Kidney (tissue), 14 donors: ENCODE results near the gene RAB6B. TPM values are rescaled to one million over a fixed set of nuclear protein-coding genes. Genes with fewer than 3 reads are reported as not detected.

Experiments
- DNase-seq, 5 donors: peaks; one replicate each; pipeline ENCODE4 v3.0.0-alpha.2; 2013 to 2020
- FAIRE-seq: peaks from 2 replicates; lab custom pipeline; 2012; peaks lifted over from hg19 to GRCh38; lab: Jason Lieb, UNC
- H3K27ac ChIP-seq, 2 donors: one replicate each; pipeline ENCODE4 v1.7.0; 2013; ENCODE audit warnings: low read depth in 2 of 2, low read length in 2 of 2, inconsistent platforms in 1 of 2
- H3K27me3 ChIP-seq: one replicate; pipeline ENCODE4 v1.7.1; 2013; ENCODE audit warnings: low read length, inconsistent platforms; ENCODE audit not compliant: control insufficient read depth, insufficient read depth
- H3K36me3 ChIP-seq, 3 donors: one replicate each; pipeline versions ENCODE4 v1.7.0 to v1.7.1; 2013; ENCODE audit warnings: low read length in 3 of 3, control low read depth in 1 of 3, inconsistent platforms in 1 of 3; ENCODE audit not compliant: insufficient read depth in 3 of 3, control insufficient read depth in 2 of 3
- H3K4me1 ChIP-seq, 3 donors: one replicate each; pipeline versions ENCODE4 v1.7.0 to v1.7.1; 2013; ENCODE audit warnings: low read length in 3 of 3, inconsistent platforms in 1 of 3, low read depth in 1 of 3; ENCODE audit not compliant: control insufficient read depth in 2 of 3, insufficient read depth in 2 of 3
- H3K4me3 ChIP-seq, 3 donors: one replicate each; pipeline versions ENCODE4 v1.7.0 to v1.8.1; 2013; ENCODE audit warnings: low read length in 3 of 3, control low read depth in 1 of 3, inconsistent platforms in 1 of 3
- H3K9ac ChIP-seq, 3 donors: one replicate each; pipeline versions ENCODE4 v1.7.0 to v1.7.1; 2013; ENCODE audit warnings: low read length in 3 of 3, control low read depth in 1 of 3, inconsistent platforms in 1 of 3
- H3K9me3 ChIP-seq, 3 donors: one replicate each; pipeline versions ENCODE4 v1.7.0 to v1.7.1; 2013; ENCODE audit warnings: low read length in 3 of 3, control low read depth in 1 of 3, inconsistent platforms in 1 of 3; ENCODE audit not compliant: control insufficient read depth in 2 of 3, insufficient read depth in 1 of 3
- CTCF ChIP-seq: IDR thresholded peaks from 3 replicates; pipeline ENCODE4 v1.5.1; 2012; ENCODE audit warnings: mild to moderate bottlenecking, moderate library complexity, borderline replicate concordance; ENCODE audit not compliant: insufficient read depth; ENCODE audit errors: extremely low read depth
- intact Hi-C: fragments of 100-400 bp; cut with DNase I; formaldehyde crosslinking; loops from one replicate; pipeline ENCODE4 v1.11.1; 2022
- polyA plus RNA-seq: library from polyadenylated mRNA; stranded (reverse); fragments of 350-450 nt; fragmentation: Illumina TruSeq; extraction: RNeasy Lipid Tissue Mini Kit (QIAGEN cat#74804); gene quantifications from one replicate; pipeline ENCODE4 v1.2.3, GENCODE V29; 2014; ENCODE audit warnings: low read depth, low replicate concordance; ENCODE audit not compliant: insufficient read depth
- total RNA-seq: library from RNA; stranded (reverse); fragmentation: NEBNext Ultra II Directional; extraction: Animal tissue kit (Norgen Biotek cat#: 25700); gene quantifications from one replicate; pipeline ENCODE4 v1.2.1, GENCODE V29; 2021
- donor health status: control.
- donor health status: control.
- donor health status: control.
- donor health status: control.
- donor health status: control.
- donor health status: DM: yes; HTN: yes; CAD: no.
- donor health status: Normal renal cell carcinoma (clear cell type).

Gene RAB6B
- total and polyA plus RNA-seq, 2 donors from 2014 or later: 6.6 to 17.7 TPM

- intact Hi-C loops: no loop called here
- H3K9ac ChIP-seq: no peak overlapping the region
- peaks cover 0 to 2% (median 0%) of the 10 kb centered on the region in 3 donors for H3K4me1 ChIP-seq
- H3K9me3 ChIP-seq: no peaks in the 10 kb centered on the region
- no peak for TF ChIP-seq CTCF
- peak in 2 of 5 donors; percentile 17 to 38 for DNase-seq
- no peaks in the 10 kb centered on the region for H3K27me3 ChIP-seq
- FAIRE-seq: no peak
- H3K4me3 ChIP-seq: no peak overlapping the region
- no peak overlapping the region for H3K27ac ChIP-seq
- H3K36me3 ChIP-seq: no peaks in the 10 kb centered on the region
These were observed 24.9 kb downstream of the RAB6B start for GRCh38 chr3:133870822-133871221.

- no peak overlapping the region for H3K4me3 ChIP-seq
These were observed 26.1 kb downstream of the RAB6B start for GRCh38 chr3:133869586-133869985.

GRCh38 chr3:133868758-133869475, 26.8 kb downstream of the RAB6B start:
- DNase-seq (peak in 2 of 5 donors; percentile 31 to 53), FAIRE-seq (no peak)
- no peak for TF ChIP-seq CTCF
- Histone ChIP-seq H3K27me3 (no peaks in the 10 kb centered on the region), H3K9ac (no peak overlapping the region), H3K4me1 (peaks cover 0 to 2% (median 0%) of the 10 kb centered on the region in 3 donors), H3K4me3 (no peak overlapping the region), H3K36me3 (no peaks in the 10 kb centered on the region), H3K9me3 (no peaks in the 10 kb centered on the region), H3K27ac (no peak overlapping the region)
- intact Hi-C loops: no loop called here

More at GRCh38 chr3:133869586-133869985, 26.1 kb downstream of the RAB6B start:
- FAIRE-seq (no peak), DNase-seq (peak in 2 of 5 donors; percentile 21 to 52)
- TF ChIP-seq CTCF: no peak
- Histone ChIP-seq H3K36me3 (no peaks in the 10 kb centered on the region), H3K9ac (no peak overlapping the region), H3K27ac (no peak overlapping the region), H3K9me3 (no peaks in the 10 kb centered on the region), H3K27me3 (no peaks in the 10 kb centered on the region), H3K4me1 (peaks cover 0 to 2% (median 0%) of the 10 kb centered on the region in 3 donors)
- intact Hi-C loops: no loop called here
